C4-2B (cell line): ENCODE measurements around the gene LIPC.

Experiments used
- H3K27ac ChIP-seq: fragments of 450-650 bp; 2 replicates; pipeline ENCODE4 v1.5.1; 2017
- CTCF ChIP-seq: fragments of 450-650 bp; conservative IDR thresholded peaks from 2 replicates; pipeline ENCODE4 v1.5.1; 2017; ENCODE audit warnings: mild to moderate bottlenecking
- ZFX ChIP-seq: fragments of 450-650 bp; IDR thresholded peaks from 2 replicates; pipeline ENCODE4 v1.6.1; 2017

LIPC gene

GRCh38 chr15:58467722-58468423 is 36.1 kb downstream of the LIPC start:
- TF ChIP-seq CTCF: no peak
- TF ChIP-seq ZFX: no peak
- H3K27ac ChIP-seq: no peak overlapping the region

GRCh38 chr15:58469432-58470353 is 37.9 kb downstream of the LIPC start:
- TF ChIP-seq CTCF: no peak
- TF ChIP-seq ZFX: no peak
- no peak overlapping the region for H3K27ac ChIP-seq

GRCh38 chr15:58471348-58471747 is 39.6 kb downstream of the LIPC start:
- TF ChIP-seq CTCF (no peak), ZFX (no peak)
- H3K27ac ChIP-seq: no peak overlapping the region

GRCh38 chr15:58472221-58472620 is 40.4 kb downstream of the LIPC start:
- TF ChIP-seq ZFX: no peak
- TF ChIP-seq CTCF: no peak
- H3K27ac ChIP-seq: no peak overlapping the region

- no peak for TF ChIP-seq ZFX
- no peak for TF ChIP-seq CTCF
- no peak overlapping the region for H3K27ac ChIP-seq
Observed at GRCh38 chr15:58472821-58473581, 41.2 kb downstream of the LIPC start.

- H3K27ac ChIP-seq: no peak overlapping the region
Observed at GRCh38 chr15:58473724-58474123, 41.9 kb downstream of the LIPC start.

More at GRCh38 chr15:58473724-58474123, 41.9 kb downstream of the LIPC start:
- no peak for TF ChIP-seq CTCF
- no peak for TF ChIP-seq ZFX
